ENCODE results near the gene COL9A2. TPM values are rescaled to one million over a fixed set of nuclear protein-coding genes. Genes with fewer than 3 reads are reported as not detected.

The COL9A2 gene
- total RNA-seq, 1 experiment from 2014 or later = 13.5 TPM

DNA sequence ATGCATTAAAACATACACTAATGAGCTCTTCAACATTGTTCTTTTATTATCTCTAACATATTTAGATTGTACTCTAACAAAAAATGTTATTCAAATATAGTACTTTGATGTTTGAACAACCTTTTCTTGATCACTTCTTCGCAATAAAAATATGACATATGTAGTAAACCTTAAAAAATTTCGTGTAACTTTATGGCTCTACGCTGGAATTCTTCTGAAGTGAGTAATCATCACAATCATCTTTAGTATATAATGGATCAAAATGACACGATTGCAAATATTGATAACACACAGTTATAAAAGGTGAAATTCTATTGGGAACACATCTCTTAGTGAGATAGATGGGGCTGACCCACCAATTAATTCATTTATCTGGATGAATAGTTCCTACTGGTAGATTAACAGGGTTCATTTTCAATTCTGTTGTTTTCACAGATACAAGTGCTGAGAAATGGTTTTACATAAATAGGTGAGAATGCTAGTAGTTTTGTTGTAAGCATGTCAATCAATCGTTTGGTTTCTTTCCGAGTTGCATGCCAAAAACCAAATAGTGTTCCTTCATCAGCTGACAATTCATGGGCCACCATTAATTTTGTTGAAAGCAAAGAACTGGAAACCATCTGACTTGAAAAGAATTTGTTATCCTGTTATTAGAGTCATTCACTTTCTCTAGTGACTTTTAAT, 60.5 kb downstream of the COL9A2 start:
- peak overlapping the region; percentile 96 for H3K27ac ChIP-seq

DNA sequence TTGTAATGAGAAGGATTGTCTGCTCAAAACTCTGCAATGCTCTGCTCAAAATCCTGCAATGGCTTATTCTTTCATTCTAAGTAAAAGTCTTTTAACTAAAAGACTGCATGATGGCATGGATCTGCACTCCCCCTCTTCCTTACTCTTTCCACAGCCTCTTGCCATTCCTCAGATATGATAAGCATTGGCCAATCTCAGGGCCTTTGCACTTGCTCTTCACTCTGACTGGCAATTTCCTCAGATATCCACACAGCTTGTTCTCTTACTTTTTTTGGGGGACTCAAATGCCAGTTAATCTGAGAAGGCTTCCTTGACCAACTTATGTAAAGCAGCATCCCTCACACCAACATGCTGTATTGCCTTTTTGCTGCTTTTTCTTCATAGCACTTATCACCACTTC, 61.9 kb downstream of the COL9A2 start:
- Histone ChIP-seq H3K4me1 (replicated peaks; ENCODE audit: insufficient read depth) (peaks cover 11% of the 10 kb centered on the region), H3F3A (ENCODE audit: insufficient read depth, low read depth) (peaks cover 19% of the 10 kb centered on the region), H3K9me3 (ENCODE audit: insufficient read depth, low read depth) (no peaks in the 10 kb centered on the region), H3K79me2 (ENCODE audit: low read depth) (peaks cover 44% of the 10 kb centered on the region), H3K4me2 (no peak overlapping the region), H4K20me1 (ENCODE audit: insufficient read depth) (no peaks in the 10 kb centered on the region), H2AFZ (no peak overlapping the region), H3K36me3 (ENCODE audit: low read depth) (0 out of 2 replicates have a peak, but pooled peaks cover under 1% of the 10 kb centered on the region), H3K9me2 (ENCODE audit: insufficient read depth) (no peaks in the 10 kb centered on the region), H3K27me3 (ENCODE audit: insufficient read depth, low read depth) (no peaks in the 10 kb centered on the region), H3K4me3 (no peak overlapping the region), H3K27ac (no peak overlapping the region)
- BruUV-seq (replicated peaks) = no TSS peak
- ChIA-PET CTCF (no interaction called here), POLR2A (ENCODE audit: unreplicated experiment) (no interaction called here)
- intact Hi-C loops (cut with micrococcal nuclease; ENCODE audit: unreplicated experiment) = loop anchor here (5.0 kb wide), 1 partner anchor 82 kb away; no protein-coding TSS in a partner anchor
- DNase-seq = no peak
- TF ChIP-seq, protein P1, sequence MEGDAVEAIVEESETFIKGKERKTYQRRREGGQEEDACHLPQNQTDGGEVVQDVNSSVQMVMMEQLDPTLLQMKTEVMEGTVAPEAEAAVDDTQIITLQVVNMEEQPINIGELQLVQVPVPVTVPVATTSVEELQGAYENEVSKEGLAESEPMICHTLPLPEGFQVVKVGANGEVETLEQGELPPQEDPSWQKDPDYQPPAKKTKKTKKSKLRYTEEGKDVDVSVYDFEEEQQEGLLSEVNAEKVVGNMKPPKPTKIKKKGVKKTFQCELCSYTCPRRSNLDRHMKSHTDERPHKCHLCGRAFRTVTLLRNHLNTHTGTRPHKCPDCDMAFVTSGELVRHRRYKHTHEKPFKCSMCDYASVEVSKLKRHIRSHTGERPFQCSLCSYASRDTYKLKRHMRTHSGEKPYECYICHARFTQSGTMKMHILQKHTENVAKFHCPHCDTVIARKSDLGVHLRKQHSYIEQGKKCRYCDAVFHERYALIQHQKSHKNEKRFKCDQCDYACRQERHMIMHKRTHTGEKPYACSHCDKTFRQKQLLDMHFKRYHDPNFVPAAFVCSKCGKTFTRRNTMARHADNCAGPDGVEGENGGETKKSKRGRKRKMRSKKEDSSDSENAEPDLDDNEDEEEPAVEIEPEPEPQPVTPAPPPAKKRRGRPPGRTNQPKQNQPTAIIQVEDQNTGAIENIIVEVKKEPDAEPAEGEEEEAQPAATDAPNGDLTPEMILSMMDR (conservative IDR thresholded peaks at IDR 0.05) = no peak
- no peak for TF ChIP-seq EZH2 (IDR thresholded peaks at IDR 0.05; ENCODE audit: low read depth)

More for the DNA sequence above, 60.5 kb downstream of the COL9A2 start:
- H4K20me1 ChIP-seq (ENCODE audit: insufficient read depth) = no peaks in the 10 kb centered on the region
- no TSS peak for BruUV-seq (replicated peaks)
- intact Hi-C loops (cut with micrococcal nuclease; ENCODE audit: unreplicated experiment) = loop anchor here (5.0 kb wide), 1 partner anchor 81 kb away; no protein-coding TSS in a partner anchor
- no peak for DNase-seq
- CTCF ChIA-PET = no interaction called here
- POLR2A ChIA-PET (ENCODE audit: unreplicated experiment) = interaction anchor here (0.6 kb wide), 1 partner anchor 92 kb away, joined by 3 read pairs; no protein-coding TSS in a partner anchor
- H3K4me3 ChIP-seq = peak overlapping the region; percentile 99
- H3K36me3 ChIP-seq (ENCODE audit: low read depth) = peaks cover 12% of the 10 kb centered on the region
- H3K79me2 ChIP-seq (ENCODE audit: low read depth) = peaks cover 56% of the 10 kb centered on the region
- H3K4me2 ChIP-seq = peak overlapping the region; percentile 82
- H3K9me3 ChIP-seq (ENCODE audit: insufficient read depth, low read depth) = no peaks in the 10 kb centered on the region
- H3K4me1 ChIP-seq (replicated peaks; ENCODE audit: insufficient read depth) = peaks cover 11% of the 10 kb centered on the region
- H3K9me2 ChIP-seq (ENCODE audit: insufficient read depth) = no peaks in the 10 kb centered on the region
- H3K27me3 ChIP-seq (ENCODE audit: insufficient read depth, low read depth) = no peaks in the 10 kb centered on the region
- H2AFZ ChIP-seq = peak overlapping the region; percentile 95
- peaks cover 19% of the 10 kb centered on the region for H3F3A ChIP-seq (ENCODE audit: insufficient read depth, low read depth)
- TF ChIP-seq EZH2 (IDR thresholded peaks at IDR 0.05; ENCODE audit: low read depth) = no peak
- TF ChIP-seq, protein P1 (conservative IDR thresholded peaks at IDR 0.05) = no peak

DNA sequence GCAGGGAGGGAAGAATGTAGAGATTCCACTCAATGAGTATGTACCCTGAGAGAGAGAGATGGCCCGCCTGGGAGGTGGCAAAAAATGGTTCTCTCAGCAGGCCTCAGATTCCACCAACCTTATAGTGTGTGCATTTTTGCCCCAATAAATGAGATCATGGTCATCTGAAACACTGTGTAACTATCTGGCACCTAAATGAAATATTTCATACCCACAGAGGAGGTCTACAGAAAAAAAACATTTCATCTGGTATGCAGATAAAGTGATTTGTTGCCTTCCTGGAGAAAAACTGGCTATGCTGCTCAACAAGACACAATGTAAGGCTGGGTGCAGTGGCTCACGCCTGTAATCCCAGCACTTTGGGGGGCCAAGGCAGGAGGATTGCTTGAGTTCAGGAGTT, 64.5 kb downstream of the COL9A2 start:
- Histone ChIP-seq H4K20me1 (ENCODE audit: insufficient read depth) (no peaks in the 10 kb centered on the region), H3K36me3 (ENCODE audit: low read depth) (no peaks in the 10 kb centered on the region), H3K27me3 (ENCODE audit: insufficient read depth, low read depth) (no peaks in the 10 kb centered on the region), H3K4me3 (no peak overlapping the region), H2AFZ (no peak overlapping the region), H3K79me2 (ENCODE audit: low read depth) (peaks cover 25% of the 10 kb centered on the region), H3K27ac (no peak overlapping the region), H3F3A (ENCODE audit: insufficient read depth, low read depth) (peaks cover 13% of the 10 kb centered on the region), H3K9me3 (ENCODE audit: insufficient read depth, low read depth) (no peaks in the 10 kb centered on the region), H3K9me2 (ENCODE audit: insufficient read depth) (no peaks in the 10 kb centered on the region), H3K4me1 (replicated peaks; ENCODE audit: insufficient read depth) (peaks cover 11% of the 10 kb centered on the region), H3K4me2 (no peak overlapping the region)
- intact Hi-C loops (cut with micrococcal nuclease; ENCODE audit: unreplicated experiment) = no loop called here
- ChIA-PET POLR2A (ENCODE audit: unreplicated experiment) (no interaction called here), CTCF (no interaction called here)
- TF ChIP-seq EZH2 (IDR thresholded peaks at IDR 0.05; ENCODE audit: low read depth) = no peak
- TF ChIP-seq, protein P1 (conservative IDR thresholded peaks at IDR 0.05) = no peak
- DNase-seq = no peak
- no TSS peak for BruUV-seq (replicated peaks)

All from PC-9 (cell line).